Mesendoderm (in vitro differentiated cells): Measurements from ENCODE around the gene ZFAND2A.
"Not testable (repeated sequence)": the region's sequence is repeated elsewhere in the genome, so short reads cannot be mapped to it uniquely, and the experiment has no call there.

ENCODE experiments used
- DNase-seq: peaks from one replicate; pipeline ENCODE4 v3.0.0; 2013
- H2AK5ac ChIP-seq: 2 replicates; pipeline ENCODE4 v1.6.1; 2013; ENCODE audit warnings: low read length, inconsistent platforms
- H2BK120ac ChIP-seq: 2 replicates; pipeline ENCODE4 v1.6.1; 2013; ENCODE audit warnings: low read depth, mild to moderate bottlenecking, low read length, moderate library complexity, mixed read lengths
- H2BK15ac ChIP-seq: replicated peaks from 2 replicates; pipeline ENCODE4 v1.6.1; 2013; ENCODE audit warnings: low read depth, mild to moderate bottlenecking, moderate library complexity
- H2BK5ac ChIP-seq: 2 replicates; pipeline ENCODE4 v1.6.1; 2013; ENCODE audit warnings: low read length, inconsistent platforms
- H3K18ac ChIP-seq: 2 replicates; pipeline ENCODE4 v1.6.1; 2013; ENCODE audit warnings: mild to moderate bottlenecking, low read length, mixed read lengths
- H3K23ac ChIP-seq: one replicate; pipeline ENCODE4 v1.6.1; 2013; ENCODE audit warnings: low read length
- H3K27ac ChIP-seq: 2 replicates; pipeline ENCODE4 v1.5.1; 2013; ENCODE audit warnings: low read depth, mild to moderate bottlenecking, inconsistent platforms, low read length, moderate library complexity
- H3K27me3 ChIP-seq: 2 replicates; pipeline ENCODE4 v1.6.1; 2013; ENCODE audit warnings: low read length, control low read depth, mild to moderate bottlenecking, inconsistent platforms; ENCODE audit not compliant: insufficient read depth, poor library complexity
- H3K36me3 ChIP-seq: 2 replicates; pipeline ENCODE4 v1.6.1; 2013; ENCODE audit warnings: low read length, inconsistent platforms; ENCODE audit not compliant: control insufficient read depth, insufficient read depth
- H3K4ac ChIP-seq: one replicate; pipeline ENCODE4 v1.6.1; 2013; ENCODE audit warnings: low read depth, mild to moderate bottlenecking, low read length, moderate library complexity
- H3K4me1 ChIP-seq: 2 replicates; pipeline ENCODE4 v1.6.1; 2013; ENCODE audit warnings: low read depth, low read length, inconsistent platforms; ENCODE audit not compliant: control insufficient read depth
- H3K4me2 ChIP-seq: 2 replicates; pipeline ENCODE4 v1.6.1; 2013; ENCODE audit warnings: low read length
- H3K4me3 ChIP-seq: 2 replicates; pipeline ENCODE4 v1.5.1; 2013; ENCODE audit warnings: mild to moderate bottlenecking, low read length
- H3K56ac ChIP-seq: one replicate; pipeline ENCODE4 v1.6.1; 2013; ENCODE audit warnings: low read length
- H3K79me1 ChIP-seq: 2 replicates; pipeline ENCODE4 v1.6.1; 2013; ENCODE audit warnings: low read length, inconsistent platforms
- H3K79me2 ChIP-seq: 2 replicates; pipeline ENCODE4 v1.6.1; 2013; ENCODE audit warnings: mild to moderate bottlenecking, low read length; ENCODE audit not compliant: control insufficient read depth, insufficient read depth
- H3K9ac ChIP-seq: 2 replicates; pipeline ENCODE4 v1.6.1; 2013; ENCODE audit warnings: low read length, inconsistent platforms
- H4K5ac ChIP-seq: one replicate; pipeline ENCODE4 v1.6.1; 2013; ENCODE audit warnings: low read length
- H4K8ac ChIP-seq: one replicate; pipeline ENCODE4 v1.6.1; 2013; ENCODE audit warnings: low read depth, mild to moderate bottlenecking, control low read depth, low read length, moderate library complexity
- WGBS: extraction: QIAGEN DNeasy Blood & Tissue Kit; methylation state at CpG from one replicate; pipeline ENCODE4 v1.1.7; 2013; ENCODE audit warnings: low lambda C conversion rate, missing lambda C conversion rate; ENCODE audit not compliant: insufficient coverage; ENCODE audit errors: extremely low coverage; 5-methylcytosine and 5-hydroxymethylcytosine counted together

ZFAND2A gene

DNA sequence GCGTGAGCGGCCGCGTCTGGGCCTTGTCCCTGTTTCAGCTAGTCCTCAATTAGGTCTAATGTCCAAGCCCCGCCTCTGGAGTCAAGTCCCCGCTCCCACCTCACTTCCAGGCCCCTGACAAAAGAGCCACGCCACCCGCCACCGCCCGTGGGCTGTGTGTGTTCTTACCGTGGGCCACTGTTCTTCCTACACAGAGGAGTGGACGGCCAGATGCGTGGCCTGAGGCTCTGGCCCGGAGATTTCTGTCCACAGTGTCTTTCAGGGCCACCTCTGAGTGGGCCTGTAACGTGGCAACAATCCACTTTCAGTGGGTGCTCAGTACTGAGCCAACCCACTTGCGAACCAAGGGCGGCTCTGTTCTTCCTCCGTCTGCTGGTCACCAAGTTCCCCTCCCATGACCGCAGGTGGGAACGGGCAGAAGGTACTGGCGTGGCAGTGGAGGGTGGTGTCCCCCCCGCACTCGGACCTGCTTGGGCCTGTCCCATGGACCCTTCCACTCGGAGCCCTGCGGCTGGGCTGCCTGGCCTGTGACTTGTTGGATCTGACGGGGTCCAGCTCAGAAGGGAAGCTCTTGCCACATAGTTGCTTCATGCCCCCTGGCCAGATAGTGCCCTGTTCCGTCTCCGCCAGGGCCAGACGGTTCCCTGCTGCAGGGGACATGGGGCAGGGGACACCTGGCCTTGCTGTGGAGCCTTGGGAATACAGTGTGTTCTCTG, 15.0 kb upstream of the ZFAND2A start:
- Histone ChIP-seq H3K23ac (no peak overlapping the region), H3K4me2 (no peak overlapping the region), H3K56ac (no peak overlapping the region), H2BK120ac (no peak overlapping the region), H3K79me1 (no peaks in the 10 kb centered on the region), H3K9ac (no peak overlapping the region), H3K4me3 (no peak overlapping the region), H3K4me1 (no peaks in the 10 kb centered on the region), H3K4ac (no peak overlapping the region), H3K36me3 (no peaks in the 10 kb centered on the region), H2AK5ac (no peak overlapping the region), H4K5ac (no peak overlapping the region), H3K27ac (no peak overlapping the region), H3K27me3 (no peaks in the 10 kb centered on the region), H2BK15ac (no peak overlapping the region), H4K8ac (no peak overlapping the region), H3K18ac (no peak overlapping the region), H3K79me2 (no peaks in the 10 kb centered on the region), H2BK5ac (no peak overlapping the region)
- no peak for DNase-seq
- no CpG with 5 or more reads among the region's 29 CpGs for WGBS

GRCh38 chr7:1174002-1174401, 14.0 kb upstream of the ZFAND2A start:
- Histone ChIP-seq H3K4me3 (no peak overlapping the region), H3K18ac (no peak overlapping the region), H3K36me3 (no peaks in the 10 kb centered on the region), H2BK120ac (no peak overlapping the region), H3K4me1 (no peaks in the 10 kb centered on the region), H2BK15ac (no peak overlapping the region), H3K23ac (no peak overlapping the region), H3K4ac (no peak overlapping the region), H3K27ac (no peak overlapping the region), H4K8ac (no peak overlapping the region), H2AK5ac (no peak overlapping the region), H3K79me1 (no peaks in the 10 kb centered on the region), H3K9ac (no peak overlapping the region), H3K4me2 (no peak overlapping the region), H3K56ac (no peak overlapping the region), H3K79me2 (no peaks in the 10 kb centered on the region), H3K27me3 (no peaks in the 10 kb centered on the region), H2BK5ac (no peak overlapping the region), H4K5ac (no peak overlapping the region)
- no peak for DNase-seq
- no CpG with 5 or more reads among the region's 11 CpGs for WGBS

DNA sequence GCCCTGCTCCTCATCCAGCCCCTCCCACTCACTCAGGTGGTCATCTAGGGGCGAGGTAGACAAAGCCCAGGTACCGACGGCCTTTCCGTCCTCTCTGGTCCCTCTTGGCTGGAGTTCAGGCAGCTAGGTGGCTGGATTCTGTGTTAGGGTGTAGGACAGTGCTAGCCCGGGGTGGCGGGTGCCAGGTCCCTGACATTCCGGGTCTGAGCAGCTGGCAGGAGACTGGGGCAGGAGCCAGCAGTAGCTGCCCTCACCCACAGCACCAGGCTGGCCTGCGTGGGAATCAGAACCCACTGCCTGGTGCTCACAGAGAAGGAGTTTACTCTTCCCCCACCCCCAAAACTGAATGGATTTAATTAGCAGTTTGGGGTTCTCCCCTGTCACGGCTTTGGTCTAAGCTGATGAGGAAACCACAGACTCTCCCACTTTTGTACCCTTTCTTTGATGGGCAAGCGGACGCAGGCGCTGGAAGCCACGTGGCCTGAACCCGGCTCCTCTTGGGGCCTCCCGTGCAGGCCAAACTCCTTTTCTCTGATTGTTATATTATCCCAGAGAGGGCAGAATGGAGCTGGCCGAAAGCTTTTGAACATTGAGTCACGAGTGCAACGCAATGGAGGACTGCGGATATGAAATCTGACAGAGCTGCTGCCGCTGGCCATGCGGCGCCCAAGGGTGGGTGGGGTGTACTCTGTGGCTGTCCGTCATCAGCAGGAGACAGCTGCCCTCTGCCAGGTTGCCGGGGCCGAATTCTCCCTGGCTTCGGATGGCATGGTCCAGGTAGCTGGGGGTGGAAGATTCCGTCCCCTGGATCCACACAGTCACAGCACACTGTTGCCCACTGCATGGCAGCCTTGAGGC, 12.9 kb upstream of the ZFAND2A start:
- Histone ChIP-seq H2BK15ac (no peak overlapping the region), H3K4ac (no peak overlapping the region), H4K5ac (no peak overlapping the region), H2BK120ac (no peak overlapping the region), H3K4me2 (no peak overlapping the region), H3K9ac (no peak overlapping the region), H4K8ac (no peak overlapping the region), H3K79me2 (no peaks in the 10 kb centered on the region), H2BK5ac (no peak overlapping the region), H3K23ac (no peak overlapping the region), H3K27ac (no peak overlapping the region), H2AK5ac (no peak overlapping the region), H3K79me1 (no peaks in the 10 kb centered on the region), H3K18ac (no peak overlapping the region), H3K27me3 (no peaks in the 10 kb centered on the region), H3K36me3 (no peaks in the 10 kb centered on the region), H3K56ac (no peak overlapping the region), H3K4me3 (no peak overlapping the region), H3K4me1 (no peaks in the 10 kb centered on the region)
- no peak for DNase-seq
- WGBS: no CpG with 5 or more reads among the region's 27 CpGs

- H4K5ac ChIP-seq, H2BK15ac ChIP-seq, H4K8ac ChIP-seq, H3K27ac ChIP-seq, H3K4ac ChIP-seq, H3K79me2 ChIP-seq, H3K23ac ChIP-seq, H3K4me3 ChIP-seq, H3K4me2 ChIP-seq, H2BK5ac ChIP-seq, H3K36me3 ChIP-seq, DNase-seq, H3K27me3 ChIP-seq, H3K9ac ChIP-seq, H2AK5ac ChIP-seq, H3K56ac ChIP-seq, H3K18ac ChIP-seq, H2BK120ac ChIP-seq, H3K4me1 ChIP-seq, H3K79me1 ChIP-seq: not testable (repeated sequence)
- no CpG with 5 or more reads among the region's 7 CpGs for whole genome bisulfite sequencing
Observed at GRCh38 chr7:1171516-1171915, 11.5 kb upstream of the ZFAND2A start.

DNA sequence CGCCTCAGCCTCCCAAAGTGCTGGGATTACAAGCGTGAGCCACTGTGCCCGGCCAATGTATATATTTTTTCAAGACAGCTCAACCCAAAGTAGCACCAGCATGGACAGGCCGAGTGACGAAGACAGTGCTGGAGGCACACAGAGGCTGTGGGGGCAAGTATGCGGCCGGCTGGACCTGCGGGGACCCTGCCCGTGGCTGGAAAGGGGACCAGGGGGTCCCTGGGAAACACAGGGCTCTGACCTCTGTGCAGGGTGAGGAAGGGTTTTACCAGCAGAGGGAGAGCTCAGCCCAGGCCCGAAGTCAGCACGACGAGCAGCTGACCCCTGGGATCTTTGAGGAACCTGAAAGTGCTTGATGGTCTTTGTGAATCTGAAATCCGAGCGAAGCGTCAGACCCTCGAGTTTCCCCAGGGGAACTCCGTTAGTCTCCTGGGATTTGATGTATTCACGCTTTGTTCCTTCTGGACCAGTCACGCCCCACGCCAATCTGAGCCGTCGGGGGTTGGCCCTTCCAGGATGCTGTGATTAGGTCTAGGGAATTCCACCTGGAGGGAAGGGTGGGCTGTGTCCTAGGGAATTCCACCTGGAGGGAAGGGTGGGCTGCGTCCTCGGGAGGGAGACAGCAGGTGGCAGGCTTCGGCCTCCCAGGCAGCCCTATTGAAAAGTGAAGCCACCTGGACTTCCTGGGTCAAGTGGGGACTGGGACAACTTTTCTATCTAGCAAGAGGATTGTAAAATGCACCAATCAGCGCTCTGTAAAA, 10.9 kb upstream of the ZFAND2A start:
- Histone ChIP-seq H4K8ac (no peak overlapping the region), H3K79me1 (no peaks in the 10 kb centered on the region), H3K18ac (no peak overlapping the region), H3K9ac (no peak overlapping the region), H2BK5ac (no peak overlapping the region), H3K27ac (no peak overlapping the region), H3K27me3 (no peaks in the 10 kb centered on the region), H3K4me2 (no peak overlapping the region), H2AK5ac (no peak overlapping the region), H3K4ac (no peak overlapping the region), H3K56ac (no peak overlapping the region), H2BK15ac (no peak overlapping the region), H2BK120ac (no peak overlapping the region), H3K36me3 (no peaks in the 10 kb centered on the region), H3K4me3 (no peak overlapping the region), H3K23ac (no peak overlapping the region), H3K79me2 (no peaks in the 10 kb centered on the region), H4K5ac (no peak overlapping the region), H3K4me1 (no peaks in the 10 kb centered on the region)
- DNase-seq: no peak
- whole genome bisulfite sequencing: no CpG with 5 or more reads among the region's 26 CpGs
